Amniotic epithelial cell (primary cell): Measurements from ENCODE around the gene CCNA2.

ENCODE experiments used
- DNase-seq: peaks from one replicate; pipeline ENCODE4 v3.0.0-alpha.2; 2010; ENCODE audit warnings: low read depth

The CCNA2 gene

GRCh38 chr4:121773883-121774282 is 49.8 kb downstream of the CCNA2 start:
- no peak for DNase-seq

GRCh38 chr4:121771869-121772268 is 51.8 kb downstream of the CCNA2 start:
- no peak for DNase-seq

GRCh38 chr4:121769341-121769740 is 54.3 kb downstream of the CCNA2 start:
- no peak for DNase-seq

DNA sequence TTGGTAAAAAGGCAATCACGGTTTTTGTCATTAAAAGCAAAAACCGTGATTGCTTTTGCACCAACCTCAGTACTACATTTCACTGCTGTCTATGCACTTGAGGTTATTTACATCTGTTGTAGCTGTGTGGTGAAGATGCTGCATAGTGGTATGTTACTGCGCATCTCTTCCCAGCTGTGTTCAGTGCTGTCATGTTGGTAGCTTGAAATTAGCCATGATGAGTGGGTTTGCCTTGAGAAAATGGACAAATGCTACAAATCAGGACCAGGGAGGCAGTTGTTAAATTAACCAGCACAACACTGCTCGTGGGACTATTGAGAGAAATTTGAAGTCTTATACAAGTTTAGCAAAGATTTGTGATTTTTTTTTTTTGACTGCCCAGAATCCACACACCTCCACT is 56.5 kb downstream of the CCNA2 start:
- no peak for DNase-seq
